ENCODE data around the gene ECHS1.

- TF ChIP-seq, protein P1, sequence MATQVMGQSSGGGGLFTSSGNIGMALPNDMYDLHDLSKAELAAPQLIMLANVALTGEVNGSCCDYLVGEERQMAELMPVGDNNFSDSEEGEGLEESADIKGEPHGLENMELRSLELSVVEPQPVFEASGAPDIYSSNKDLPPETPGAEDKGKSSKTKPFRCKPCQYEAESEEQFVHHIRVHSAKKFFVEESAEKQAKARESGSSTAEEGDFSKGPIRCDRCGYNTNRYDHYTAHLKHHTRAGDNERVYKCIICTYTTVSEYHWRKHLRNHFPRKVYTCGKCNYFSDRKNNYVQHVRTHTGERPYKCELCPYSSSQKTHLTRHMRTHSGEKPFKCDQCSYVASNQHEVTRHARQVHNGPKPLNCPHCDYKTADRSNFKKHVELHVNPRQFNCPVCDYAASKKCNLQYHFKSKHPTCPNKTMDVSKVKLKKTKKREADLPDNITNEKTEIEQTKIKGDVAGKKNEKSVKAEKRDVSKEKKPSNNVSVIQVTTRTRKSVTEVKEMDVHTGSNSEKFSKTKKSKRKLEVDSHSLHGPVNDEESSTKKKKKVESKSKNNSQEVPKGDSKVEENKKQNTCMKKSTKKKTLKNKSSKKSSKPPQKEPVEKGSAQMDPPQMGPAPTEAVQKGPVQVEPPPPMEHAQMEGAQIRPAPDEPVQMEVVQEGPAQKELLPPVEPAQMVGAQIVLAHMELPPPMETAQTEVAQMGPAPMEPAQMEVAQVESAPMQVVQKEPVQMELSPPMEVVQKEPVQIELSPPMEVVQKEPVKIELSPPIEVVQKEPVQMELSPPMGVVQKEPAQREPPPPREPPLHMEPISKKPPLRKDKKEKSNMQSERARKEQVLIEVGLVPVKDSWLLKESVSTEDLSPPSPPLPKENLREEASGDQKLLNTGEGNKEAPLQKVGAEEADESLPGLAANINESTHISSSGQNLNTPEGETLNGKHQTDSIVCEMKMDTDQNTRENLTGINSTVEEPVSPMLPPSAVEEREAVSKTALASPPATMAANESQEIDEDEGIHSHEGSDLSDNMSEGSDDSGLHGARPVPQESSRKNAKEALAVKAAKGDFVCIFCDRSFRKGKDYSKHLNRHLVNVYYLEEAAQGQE (IDR thresholded peaks at IDR 0.05): no peak
- TF ChIP-seq, protein P2, sequence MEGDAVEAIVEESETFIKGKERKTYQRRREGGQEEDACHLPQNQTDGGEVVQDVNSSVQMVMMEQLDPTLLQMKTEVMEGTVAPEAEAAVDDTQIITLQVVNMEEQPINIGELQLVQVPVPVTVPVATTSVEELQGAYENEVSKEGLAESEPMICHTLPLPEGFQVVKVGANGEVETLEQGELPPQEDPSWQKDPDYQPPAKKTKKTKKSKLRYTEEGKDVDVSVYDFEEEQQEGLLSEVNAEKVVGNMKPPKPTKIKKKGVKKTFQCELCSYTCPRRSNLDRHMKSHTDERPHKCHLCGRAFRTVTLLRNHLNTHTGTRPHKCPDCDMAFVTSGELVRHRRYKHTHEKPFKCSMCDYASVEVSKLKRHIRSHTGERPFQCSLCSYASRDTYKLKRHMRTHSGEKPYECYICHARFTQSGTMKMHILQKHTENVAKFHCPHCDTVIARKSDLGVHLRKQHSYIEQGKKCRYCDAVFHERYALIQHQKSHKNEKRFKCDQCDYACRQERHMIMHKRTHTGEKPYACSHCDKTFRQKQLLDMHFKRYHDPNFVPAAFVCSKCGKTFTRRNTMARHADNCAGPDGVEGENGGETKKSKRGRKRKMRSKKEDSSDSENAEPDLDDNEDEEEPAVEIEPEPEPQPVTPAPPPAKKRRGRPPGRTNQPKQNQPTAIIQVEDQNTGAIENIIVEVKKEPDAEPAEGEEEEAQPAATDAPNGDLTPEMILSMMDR (IDR thresholded peaks at IDR 0.05): no peak
Measured at GRCh38 chr10:133314911-133315310, 58.2 kb downstream of the ECHS1 start.
